Uterus (tissue), 2 donors: Measurements from ENCODE around the gene RELL1.

Experiments used
- CTCF ChIP-seq, 4 experiments: fragments of 200-600 bp in 2 of 4; fragments of 450-650 bp in 2 of 4; sonication (generic) in 2 of 4; IDR thresholded peaks; one replicate each; pipeline ENCODE4 v1.5.1; 2016 to 2019; ENCODE audit warnings: antibody characterized with exemption in 4 of 4, mild to moderate bottlenecking in 2 of 4, moderate library complexity in 1 of 4
- POLR2A ChIP-seq, 2 donors: fragments of 450-650 bp; IDR thresholded peaks; one replicate each; pipeline ENCODE4 v1.6.1; 2016; ENCODE audit warnings: antibody characterized with exemption in 2 of 2, mild to moderate bottlenecking in 1 of 2, moderate library complexity in 1 of 2

DNA sequence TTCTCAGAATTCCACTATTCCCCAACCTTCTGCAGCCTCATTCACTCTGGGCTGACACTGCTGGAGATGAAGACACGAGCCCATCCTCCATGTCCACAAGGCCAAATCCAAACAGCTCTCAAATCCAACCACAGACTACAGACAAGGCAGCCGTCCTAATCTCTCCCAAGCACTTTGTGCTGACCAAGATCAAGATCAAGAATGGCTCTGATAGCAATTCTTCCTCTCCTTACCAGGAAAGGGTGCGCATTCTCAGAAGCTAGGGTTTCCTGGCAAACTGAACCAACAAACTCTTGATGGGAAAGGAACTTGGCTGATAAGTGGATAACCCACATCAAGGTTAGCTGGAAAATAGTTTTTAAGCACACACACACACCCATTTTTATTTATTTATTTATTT, 26.5 kb downstream of the RELL1 start:
- TF ChIP-seq POLR2A (IDR thresholded peaks at IDR 0.05) (no peak), CTCF (IDR thresholded peaks at IDR 0.05) (no peak)
